Measurements from ENCODE around the gene FBXW12.
"Not testable (repeated sequence)": the region's sequence is repeated elsewhere in the genome, so short reads cannot be mapped to it uniquely, and the experiment has no call there.

FBXW12 gene, protein sequence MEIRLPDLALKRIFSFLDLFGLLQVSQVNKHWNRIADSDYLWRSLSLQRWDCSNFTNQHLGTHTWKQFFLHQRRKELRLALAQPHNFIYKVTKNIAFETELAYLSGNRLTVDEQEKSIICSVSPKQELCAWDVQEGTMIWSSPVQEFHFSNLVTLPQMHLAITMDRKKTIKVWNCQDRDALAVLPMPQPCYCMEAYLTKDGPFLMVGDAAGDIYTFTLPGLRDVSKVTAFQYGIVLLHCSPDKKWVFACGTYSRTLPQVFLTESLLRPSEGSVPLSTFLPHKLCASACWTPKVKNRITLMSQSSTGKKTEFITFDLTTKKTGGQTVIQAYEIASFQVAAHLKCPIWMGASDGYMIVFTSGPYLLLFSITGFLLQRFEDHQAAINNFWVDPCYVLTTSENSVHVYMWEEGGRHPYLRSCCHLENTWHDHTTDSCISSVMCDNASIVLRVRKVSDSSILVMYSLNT

GRCh38 chr3:48371651-48372376 is at the start of gene FBXW12:
Gene FBXW12, plus strand, starts transcription at chr3:48372219. Its CDS starts 549 bp downstream, at chr3:48372768.
- Histone ChIP-seq H3K9me3 (ENCODE audit: low read length) (no peaks in the 10 kb centered on the region), H2AFZ (ENCODE audit: low read depth, low read length) (no peak within 1 kb of the TSS), H3K4me3 (ENCODE audit: low read length) (no peak within 1 kb of the TSS), H3K4me1 (ENCODE audit: insufficient read depth, low read length) (no peaks in the 10 kb centered on the region), H3K27me3 (ENCODE audit: insufficient read depth, low read length) (no peaks in the 10 kb centered on the region), H3K36me3 (ENCODE audit: insufficient read depth, low read length) (no peaks in the 10 kb centered on the region)

GRCh38 chr3:48331706-48332435 is 40.1 kb upstream of the FBXW12 start:
- H3K4me1 ChIP-seq (ENCODE audit: insufficient read depth, low read length); H3K27me3 ChIP-seq (ENCODE audit: insufficient read depth, low read length); H3K36me3 ChIP-seq (ENCODE audit: insufficient read depth, low read length); H2AFZ ChIP-seq (ENCODE audit: low read depth, low read length); H3K4me3 ChIP-seq (ENCODE audit: low read length); H3K9me3 ChIP-seq (ENCODE audit: low read length): not testable (repeated sequence)

GRCh38 chr3:48333346-48334245 is 38.4 kb upstream of the FBXW12 start, which contains the start of gene SPINK8:
Gene SPINK8, minus strand, starts transcription at chr3:48333661. Its CDS starts 5,320 bp downstream, at chr3:48328341.
- H2AFZ ChIP-seq (ENCODE audit: low read depth, low read length); H3K4me1 ChIP-seq (ENCODE audit: insufficient read depth, low read length); H3K4me3 ChIP-seq (ENCODE audit: low read length); H3K36me3 ChIP-seq (ENCODE audit: insufficient read depth, low read length); H3K9me3 ChIP-seq (ENCODE audit: low read length); H3K27me3 ChIP-seq (ENCODE audit: insufficient read depth, low read length): not testable (repeated sequence)

GRCh38 chr3:48334605-48335004 is 37.4 kb upstream of the FBXW12 start:
- no peaks in the 10 kb centered on the region for H3K36me3 ChIP-seq (ENCODE audit: insufficient read depth, low read length)
- H3K27me3 ChIP-seq (ENCODE audit: insufficient read depth, low read length), result peaks cover 2% of the 10 kb centered on the region
- H3K4me3 ChIP-seq (ENCODE audit: low read length), result no peak overlapping the region
- no peaks in the 10 kb centered on the region for H3K4me1 ChIP-seq (ENCODE audit: insufficient read depth, low read length)
- H3K9me3 ChIP-seq (ENCODE audit: low read length), result no peaks in the 10 kb centered on the region
- no peak overlapping the region for H2AFZ ChIP-seq (ENCODE audit: low read depth, low read length)

DNA sequence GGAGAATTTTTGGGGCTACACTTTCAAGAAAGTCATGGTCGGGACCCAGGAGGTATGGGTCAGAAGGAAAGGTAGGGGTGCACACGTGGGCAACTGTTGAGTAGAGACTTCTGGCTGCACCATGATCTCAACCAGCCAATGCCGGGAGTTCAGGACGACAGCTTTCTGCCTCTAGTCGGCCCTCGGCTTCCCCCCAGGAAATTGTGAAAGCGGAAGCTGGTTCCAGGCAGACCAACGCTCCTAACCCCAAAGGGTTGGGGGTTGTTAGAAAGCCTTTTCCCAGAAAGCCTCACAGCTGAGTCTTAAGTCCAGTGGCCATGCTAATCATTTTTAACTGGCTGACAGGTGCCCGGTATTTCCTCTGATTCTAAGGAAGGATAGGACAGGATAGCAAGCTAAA is 36.7 kb upstream of the FBXW12 start:
- H3K4me3 ChIP-seq (ENCODE audit: low read length); H2AFZ ChIP-seq (ENCODE audit: low read depth, low read length); H3K9me3 ChIP-seq (ENCODE audit: low read length); H3K4me1 ChIP-seq (ENCODE audit: insufficient read depth, low read length); H3K36me3 ChIP-seq (ENCODE audit: insufficient read depth, low read length); H3K27me3 ChIP-seq (ENCODE audit: insufficient read depth, low read length): not testable (repeated sequence)

DNA sequence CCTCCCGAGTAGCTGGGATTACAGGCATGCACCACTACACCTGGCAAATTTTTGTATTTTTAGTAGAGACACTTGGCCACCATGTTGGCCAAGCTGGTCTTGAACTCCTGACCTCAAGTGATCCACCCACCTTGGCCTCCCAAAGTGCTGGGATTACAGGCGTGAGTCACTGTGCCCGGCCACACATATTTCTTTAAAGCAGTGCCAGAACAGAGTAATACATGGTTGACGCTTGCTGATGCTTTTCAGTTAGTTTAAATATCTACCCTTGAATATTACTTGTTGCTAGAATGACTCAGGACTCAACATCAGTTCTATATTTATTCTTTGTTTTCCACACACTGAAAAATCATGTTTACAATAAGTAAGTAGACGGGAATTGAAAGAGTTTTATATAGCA is 34.5 kb upstream of the FBXW12 start:
- not testable (repeated sequence) for H3K27me3 ChIP-seq (ENCODE audit: insufficient read depth, low read length); H2AFZ ChIP-seq (ENCODE audit: low read depth, low read length)

GRCh38 chr3:48338635-48339034 is 33.4 kb upstream of the FBXW12 start:
- H3K36me3 ChIP-seq (ENCODE audit: insufficient read depth, low read length), result no peaks in the 10 kb centered on the region
- no peaks in the 10 kb centered on the region for H3K9me3 ChIP-seq (ENCODE audit: low read length)
- H2AFZ ChIP-seq (ENCODE audit: low read depth, low read length), result no peak overlapping the region
- H3K4me1 ChIP-seq (ENCODE audit: insufficient read depth, low read length), result no peaks in the 10 kb centered on the region
- H3K4me3 ChIP-seq (ENCODE audit: low read length), result no peak overlapping the region
- H3K27me3 ChIP-seq (ENCODE audit: insufficient read depth, low read length), result no peaks in the 10 kb centered on the region

More for the DNA sequence above, 34.5 kb upstream of the FBXW12 start:
- not testable (repeated sequence) for H3K36me3 ChIP-seq (ENCODE audit: insufficient read depth, low read length); H3K4me1 ChIP-seq (ENCODE audit: insufficient read depth, low read length); H3K4me3 ChIP-seq (ENCODE audit: low read length); H3K9me3 ChIP-seq (ENCODE audit: low read length)

DNA sequence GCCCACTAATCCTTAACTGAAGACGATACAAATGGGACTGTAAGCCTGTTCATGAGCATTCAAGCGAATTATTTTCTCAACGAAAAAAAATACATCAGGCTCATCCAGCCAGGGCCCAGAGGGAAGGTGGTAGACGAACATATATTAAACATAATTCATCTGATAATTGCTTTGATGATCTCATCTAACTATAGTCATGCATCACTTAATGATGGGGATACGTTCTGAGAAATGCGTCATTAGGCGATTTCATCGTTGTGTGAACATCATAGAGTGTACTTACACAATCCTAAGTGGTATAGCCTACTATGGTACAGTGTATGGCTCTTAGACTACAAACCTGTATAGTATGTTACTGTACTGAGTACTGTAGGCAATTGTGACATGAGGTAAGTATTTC is 28.6 kb upstream of the FBXW12 start:
- no peak overlapping the region for H3K4me3 ChIP-seq (ENCODE audit: low read length)
- no peaks in the 10 kb centered on the region for H3K27me3 ChIP-seq (ENCODE audit: insufficient read depth, low read length)
- H3K4me1 ChIP-seq (ENCODE audit: insufficient read depth, low read length), result no peaks in the 10 kb centered on the region
- H2AFZ ChIP-seq (ENCODE audit: low read depth, low read length), result no peak overlapping the region
- H3K36me3 ChIP-seq (ENCODE audit: insufficient read depth, low read length), result no peaks in the 10 kb centered on the region
- no peaks in the 10 kb centered on the region for H3K9me3 ChIP-seq (ENCODE audit: low read length)

GRCh38 chr3:48344867-48345507 is 27.0 kb upstream of the FBXW12 start:
- Histone ChIP-seq H2AFZ (ENCODE audit: low read depth, low read length) (no peak overlapping the region), H3K4me3 (ENCODE audit: low read length) (no peak overlapping the region), H3K4me1 (ENCODE audit: insufficient read depth, low read length) (no peaks in the 10 kb centered on the region), H3K36me3 (ENCODE audit: insufficient read depth, low read length) (no peaks in the 10 kb centered on the region), H3K27me3 (ENCODE audit: insufficient read depth, low read length) (no peaks in the 10 kb centered on the region), H3K9me3 (ENCODE audit: low read length) (no peaks in the 10 kb centered on the region)

DNA sequence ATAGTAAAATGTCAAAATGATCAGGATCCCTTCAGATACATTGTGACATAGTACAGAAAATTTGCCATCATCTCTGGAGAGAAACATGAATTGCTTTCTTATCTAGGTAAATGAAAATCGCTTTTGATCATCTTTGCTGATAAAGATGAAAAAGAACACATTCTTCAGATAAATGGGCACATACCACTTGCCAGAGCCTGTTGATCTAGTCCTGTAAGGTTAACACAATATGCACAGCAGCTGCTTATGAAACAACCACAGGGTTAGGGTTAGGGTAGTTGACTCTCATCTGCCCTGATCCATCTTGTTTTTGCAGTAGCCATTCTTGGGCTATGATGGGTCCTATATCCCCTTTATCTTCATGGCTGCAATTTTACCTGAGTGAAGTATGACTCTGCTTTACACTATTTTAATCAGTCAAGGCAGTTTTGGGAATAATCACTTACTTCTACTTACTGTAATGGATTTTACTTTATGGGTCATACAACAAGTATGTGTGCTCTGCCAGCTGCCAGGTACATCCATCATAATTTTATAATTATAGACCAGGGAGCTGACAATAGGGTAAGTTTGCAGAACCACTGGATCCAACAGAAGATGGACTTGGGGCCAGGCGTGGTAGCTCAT is 26.0 kb upstream of the FBXW12 start:
- H3K9me3 ChIP-seq (ENCODE audit: low read length), result no peaks in the 10 kb centered on the region
- no peak overlapping the region for H3K4me3 ChIP-seq (ENCODE audit: low read length)
- no peak overlapping the region for H2AFZ ChIP-seq (ENCODE audit: low read depth, low read length)
- H3K36me3 ChIP-seq (ENCODE audit: insufficient read depth, low read length), result no peaks in the 10 kb centered on the region
- no peaks in the 10 kb centered on the region for H3K4me1 ChIP-seq (ENCODE audit: insufficient read depth, low read length)
- no peaks in the 10 kb centered on the region for H3K27me3 ChIP-seq (ENCODE audit: insufficient read depth, low read length)

DNA sequence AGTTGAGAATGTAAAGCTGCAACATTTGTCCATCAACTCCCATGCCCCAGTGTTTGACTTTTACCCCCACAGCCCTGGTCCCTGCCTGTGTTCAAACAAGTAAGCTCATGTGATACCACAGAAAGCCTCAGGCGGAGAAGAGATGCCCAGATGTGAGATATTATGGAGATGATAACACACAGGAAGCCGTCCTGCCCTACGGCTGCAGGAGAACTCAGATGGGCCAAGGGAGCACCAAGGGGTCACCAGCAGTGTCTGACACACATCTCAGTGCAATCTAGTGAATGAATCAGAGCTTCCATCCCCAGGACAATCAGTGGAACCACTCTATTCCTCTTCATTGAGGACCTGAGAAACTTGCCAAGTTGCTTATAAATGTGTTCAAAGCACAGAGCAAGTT is 24.5 kb upstream of the FBXW12 start:
- no peak overlapping the region for H2AFZ ChIP-seq (ENCODE audit: low read depth, low read length)
- H3K4me3 ChIP-seq (ENCODE audit: low read length), result no peak overlapping the region
- H3K27me3 ChIP-seq (ENCODE audit: insufficient read depth, low read length), result no peaks in the 10 kb centered on the region
- no peaks in the 10 kb centered on the region for H3K4me1 ChIP-seq (ENCODE audit: insufficient read depth, low read length)
- H3K9me3 ChIP-seq (ENCODE audit: low read length), result no peaks in the 10 kb centered on the region
- no peaks in the 10 kb centered on the region for H3K36me3 ChIP-seq (ENCODE audit: insufficient read depth, low read length)

GRCh38 chr3:48352546-48352945 is 19.5 kb upstream of the FBXW12 start:
- no peak overlapping the region for H2AFZ ChIP-seq (ENCODE audit: low read depth, low read length)
- no peaks in the 10 kb centered on the region for H3K27me3 ChIP-seq (ENCODE audit: insufficient read depth, low read length)
- H3K9me3 ChIP-seq (ENCODE audit: low read length), result no peaks in the 10 kb centered on the region
- H3K36me3 ChIP-seq (ENCODE audit: insufficient read depth, low read length), result no peaks in the 10 kb centered on the region
- no peaks in the 10 kb centered on the region for H3K4me1 ChIP-seq (ENCODE audit: insufficient read depth, low read length)
- no peak overlapping the region for H3K4me3 ChIP-seq (ENCODE audit: low read length)
